Stimulated activated CD4-positive, alpha-beta T cell treated with anti-CD3 and anti-CD28 coated beads, Interleukin-15, amount 100 ng/mL, for 48 hours (primary cell): Measurements from ENCODE around the gene LTBP2.
A peak's percentile ranks its signal among the peaks of the same experiment; 100 is the strongest.

Experiments used
- DNase-seq, 2 donors: peaks; one replicate each; pipeline ENCODE4 v3.0.0-alpha.2; 2020; ENCODE audit warnings: low read depth in 2 of 2

LTBP2 gene

GRCh38 chr14:74507085-74507484 is 105.0 kb downstream of the LTBP2 start:
- DNase-seq: no peak

- no peak for DNase-seq
Measured at GRCh38 chr14:74506411-74506851, 105.6 kb downstream of the LTBP2 start.

- DNase-seq: no peak
Measured at GRCh38 chr14:74505831-74506230, 106.2 kb downstream of the LTBP2 start.

GRCh38 chr14:74504874-74505720 is 106.9 kb downstream of the LTBP2 start:
- no peak for DNase-seq

- DNase-seq: no peak
Measured at GRCh38 chr14:74504412-74504811, 107.6 kb downstream of the LTBP2 start.

GRCh38 chr14:74503938-74504335 is 108.1 kb downstream of the LTBP2 start:
- no peak for DNase-seq

GRCh38 chr14:74503291-74503937 is 108.6 kb downstream of the LTBP2 start:
- no peak for DNase-seq

GRCh38 chr14:74502236-74503019 is 109.6 kb downstream of the LTBP2 start:
- no peak for DNase-seq

GRCh38 chr14:74501691-74502090 is 110.3 kb downstream of the LTBP2 start:
- no peak for DNase-seq

- no peak for DNase-seq
Measured at GRCh38 chr14:74501135-74501614, 110.9 kb downstream of the LTBP2 start.

GRCh38 chr14:74500417-74501134 is 111.5 kb downstream of the LTBP2 start:
- no peak for DNase-seq

GRCh38 chr14:74495356-74495755 is 116.7 kb downstream of the LTBP2 start:
- no peak for DNase-seq

- peak; percentile 99 to 100 for DNase-seq
Measured at GRCh38 chr14:74493343-74494261, 118.4 kb downstream of the LTBP2 start, which contains the start of gene ISCA2. ISCA2 (plus strand) TSS chr14:74493765; CDS start chr14:74493775, 10 bp downstream.

GRCh38 chr14:74492776-74493342 is 119.2 kb downstream of the LTBP2 start, which contains the start of gene NPC2:
NPC2 (minus strand) TSS chr14:74493305; CDS start chr14:74493274, 31 bp downstream.
- no peak for DNase-seq

- DNase-seq: no peak
Measured at GRCh38 chr14:74491956-74492775, 119.9 kb downstream of the LTBP2 start.

- no peak for DNase-seq
Measured at GRCh38 chr14:74490486-74490885, 121.6 kb downstream of the LTBP2 start.

GRCh38 chr14:74488786-74489397 is 123.1 kb downstream of the LTBP2 start:
- no peak for DNase-seq

GRCh38 chr14:74486164-74486563 is 125.9 kb downstream of the LTBP2 start:
- no peak for DNase-seq
